HepG2 (cell line): ENCODE results near the gene CRK. TPM values are rescaled to one million over a fixed set of nuclear protein-coding genes. Genes with fewer than 3 reads are reported as not detected.

Experiments used
- ATF2 ChIP-seq: sonication (generic); formaldehyde crosslinking; IDR thresholded peaks from 2 replicates; pipeline ENCODE4 v1.4.0; 2020; ENCODE audit warnings: missing genetic modification reagents
- ATF3 ChIP-seq: sonication (generic); formaldehyde crosslinking; IDR thresholded peaks from 2 replicates; pipeline ENCODE4 v1.4.0; 2020; ENCODE audit warnings: missing genetic modification reagents
- HNF4A ChIP-seq: sonication (generic); formaldehyde crosslinking; IDR thresholded peaks from 2 replicates; pipeline ENCODE4 v1.4.0; 2020; ENCODE audit warnings: missing genetic modification reagents
- MIXL1 ChIP-seq: IDR thresholded peaks from 2 replicates; pipeline ENCODE4 v1.6.1; 2016
- RERE ChIP-seq: IDR thresholded peaks from 2 replicates; pipeline ENCODE4 v1.6.1; 2016; ENCODE audit warnings: low read depth, missing genetic modification reagents, missing compliant biosample characterization
- SMAD1 ChIP-seq: sonication (generic); formaldehyde crosslinking; IDR thresholded peaks from 2 replicates; pipeline ENCODE4 v1.4.0; 2020; ENCODE audit warnings: missing genetic modification reagents, low read depth, mild to moderate bottlenecking, borderline replicate concordance
- SRY ChIP-seq: sonication (generic); formaldehyde crosslinking; IDR thresholded peaks from 2 replicates; pipeline ENCODE4 v1.8.0; 2022; ENCODE audit warnings: mild to moderate bottlenecking, missing genetic modification reagents
- TBX3 ChIP-seq: fragments of 450-650 bp; IDR thresholded peaks from 2 replicates; pipeline ENCODE4 v1.6.1; 2017; ENCODE audit warnings: antibody characterized with exemption, mild to moderate bottlenecking, inconsistent platforms, borderline replicate concordance
- TFDP2 ChIP-seq: sonication (generic); formaldehyde crosslinking; IDR thresholded peaks from 2 replicates; pipeline ENCODE4 v1.4.0; 2020; ENCODE audit warnings: missing genetic modification reagents
- ZFP37 ChIP-seq: sonication (generic); formaldehyde crosslinking; IDR thresholded peaks from 2 replicates; pipeline ENCODE4 v1.4.0; 2020; ENCODE audit warnings: missing genetic modification reagents, borderline replicate concordance
- ZNF142 ChIP-seq: sonication (generic); formaldehyde crosslinking; IDR thresholded peaks from 2 replicates; pipeline ENCODE4 v1.4.0; 2020; ENCODE audit warnings: missing genetic modification reagents
- ZNF260 ChIP-seq: sonication (generic); formaldehyde crosslinking; IDR thresholded peaks from 2 replicates; pipeline ENCODE4 v1.4.0; 2020; ENCODE audit warnings: missing genetic modification reagents, low read depth, mild to moderate bottlenecking, borderline replicate concordance
- ZNF430 ChIP-seq: sonication (generic); formaldehyde crosslinking; IDR thresholded peaks from 2 replicates; pipeline ENCODE4 v1.9.0; 2021; ENCODE audit warnings: mild to moderate bottlenecking, missing genetic modification reagents
- ZNF441 ChIP-seq: sonication (generic); formaldehyde crosslinking; IDR thresholded peaks from 2 replicates; pipeline ENCODE4 v1.7.0; 2021; ENCODE audit warnings: missing genetic modification reagents, borderline replicate concordance
- ZNF777 ChIP-seq: sonication (generic); formaldehyde crosslinking; IDR thresholded peaks from 2 replicates; pipeline ENCODE4 v1.4.0; 2020; ENCODE audit warnings: missing genetic modification reagents
- polyA plus RNA-seq, 8 experiments: library from polyadenylated mRNA; depleted of rRNA in 3 of 8; stranded (reverse) in 7 of 8; unstranded in 1 of 8; fragments of >200 nt; fragmentation: Illumina TruSeq in 4 of 8; extraction: Trizol in 4 of 8; gene quantifications; 2 replicates each; pipeline versions ENCODE4 v1.2.1 to v1.2.3, GENCODE V29; 2011 to 2016; ENCODE audit warnings: low read depth in 4 of 8, missing spikeins in 1 of 8, mixed read lengths in 1 of 8; ENCODE audit not compliant: insufficient read depth in 1 of 8
- total RNA-seq, 5 experiments: library from RNA; depleted of rRNA; stranded (reverse); fragments of >200 nt; fragmentation: Illumina TruSeq; extraction: Trizol; gene quantifications; 2 replicates each; pipeline ENCODE4 v1.2.3, GENCODE V29; 2016; ENCODE audit warnings: low read depth in 1 of 5

CRK gene
- total and polyA plus RNA-seq, 2 of the 13 experiments (the other 11 are each of a cell fraction or from before 2014, with no cell fraction given), result 47.4 to 54.2 TPM

GRCh38 chr17:1467898-1468492 lies 12.0 kb upstream of the CRK start (continued):
- TF ChIP-seq SRY (CRISPR knock-in tag) (0 out of 2 replicates have a peak, but pooled peaks have one; percentile 39), ATF2 (CRISPR knock-in tag) (peak; percentile 87), TBX3 (peak; percentile 26; the same call in 1 of the 2 replicates), HNF4A (CRISPR knock-in tag) (peak; percentile 96), RERE (CRISPR knock-in tag) (no peak), TFDP2 (CRISPR knock-in tag) (peak; percentile 36; the same call in 1 of the 2 replicates), ZNF430 (peak; percentile 77; the same call in 1 of the 2 replicates), ZFP37 (CRISPR knock-in tag) (no peak), ZNF260 (CRISPR knock-in tag) (no peak), SMAD1 (CRISPR knock-in tag) (0 out of 2 replicates have a peak, but pooled peaks have one; percentile 65), ZNF777 (CRISPR knock-in tag) (no peak), ZNF441 (CRISPR knock-in tag) (no peak), ZNF142 (CRISPR knock-in tag) (no peak), ATF3 (peak; percentile 57; the same call in 1 of the 2 replicates), MIXL1 (CRISPR knock-in tag) (no peak)
